Gastrocnemius medialis (tissue), 4 donors: ENCODE measurements around the gene COL27A1. TPM values are rescaled to one million over a fixed set of nuclear protein-coding genes. Genes with fewer than 3 reads are reported as not detected.

Experiments used
- ATAC-seq, 2 donors: fragments of 150-250 bp; one replicate each; pipeline ENCODE4 v1.9.1; 2016
- DNase-seq, 2 donors: peaks; one replicate each; pipeline ENCODE4 v3.0.0-alpha.2; 2019
- H3K27ac ChIP-seq, 4 donors: fragments of 200-600 bp; sonication (generic); 1 replicate in 1 of 4; 2 replicates in 3 of 4; pipeline ENCODE4 v1.5.1; 2016 to 2018; ENCODE audit warnings: mild to moderate bottlenecking in 2 of 4, moderate library complexity in 1 of 4
- H3K27me3 ChIP-seq, 3 donors: fragments of 200-600 bp; sonication (generic) in 2 of 3; 1 replicate in 1 of 3; 2 replicates in 2 of 3; pipeline versions ENCODE4 v1.5.1 to v1.6.0; 2016 to 2019; ENCODE audit warnings: mild to moderate bottlenecking in 1 of 3, moderate library complexity in 1 of 3
- H3K36me3 ChIP-seq, 2 donors: fragments of 200-600 bp; sonication (generic) in 1 of 2; one replicate each; pipeline ENCODE4 v1.5.1; 2017 to 2018
- H3K4me1 ChIP-seq, 2 donors: fragments of 200-600 bp; sonication (generic) in 1 of 2; one replicate each; pipeline ENCODE4 v1.5.1; 2016 to 2017; ENCODE audit warnings: mild to moderate bottlenecking in 2 of 2
- H3K4me3 ChIP-seq, 4 donors: fragments of 200-600 bp; sonication (generic) in 3 of 4; 1 replicate in 1 of 4; 2 replicates in 3 of 4; pipeline ENCODE4 v1.5.1; 2016 to 2019; ENCODE audit warnings: mild to moderate bottlenecking in 2 of 4
- H3K9me3 ChIP-seq, 3 donors: fragments of 200-600 bp; sonication (generic) in 2 of 3; 1 replicate in 1 of 3; 2 replicates in 2 of 3; pipeline ENCODE4 v1.5.1; 2016 to 2019
- CTCF ChIP-seq, 5 experiments: fragments of 450-650 bp in 3 of 5; fragments of 200-600 bp in 2 of 5; sonication (generic) in 2 of 5; IDR thresholded peaks in 4 of 5; conservative IDR thresholded peaks in 1 of 5; 1 replicate in 4 of 5; 2 replicates in 1 of 5; pipeline ENCODE4 v1.5.1; 2016 to 2019; ENCODE audit warnings: antibody characterized with exemption in 5 of 5, mild to moderate bottlenecking in 3 of 5, moderate library complexity in 3 of 5
- POLR2A ChIP-seq, 2 donors: fragments of 450-650 bp; IDR thresholded peaks; one replicate each; pipeline ENCODE4 v1.6.1; 2017; ENCODE audit warnings: antibody characterized with exemption in 2 of 2, mild to moderate bottlenecking in 2 of 2, moderate library complexity in 2 of 2
- in situ Hi-C, 4 donors: fragments of 200-750 bp; cut with MboI; loops; one replicate each; pipeline versions ENCODE4 v1.15.0 to v1.8.0; 2017; ENCODE audit warnings: low sequenced_read_pairs in 4 of 4
- intact Hi-C: fragments of 100-400 bp; cut with DNase I; formaldehyde crosslinking; loops from one replicate; pipeline ENCODE4 v1.15.1; 2023; ENCODE audit warnings: low total_unique reads
- total RNA-seq, 4 donors: library from RNA; depleted of rRNA; stranded (reverse); fragments of >200 nt; gene quantifications; one replicate each; pipeline versions ENCODE4 v1.1.0 to v1.2.3, GENCODE V29; 2016

COL27A1 gene
- total RNA-seq, 4 donors from 2014 or later = 0.42 to 1.4 (median 0.95) TPM

DNA sequence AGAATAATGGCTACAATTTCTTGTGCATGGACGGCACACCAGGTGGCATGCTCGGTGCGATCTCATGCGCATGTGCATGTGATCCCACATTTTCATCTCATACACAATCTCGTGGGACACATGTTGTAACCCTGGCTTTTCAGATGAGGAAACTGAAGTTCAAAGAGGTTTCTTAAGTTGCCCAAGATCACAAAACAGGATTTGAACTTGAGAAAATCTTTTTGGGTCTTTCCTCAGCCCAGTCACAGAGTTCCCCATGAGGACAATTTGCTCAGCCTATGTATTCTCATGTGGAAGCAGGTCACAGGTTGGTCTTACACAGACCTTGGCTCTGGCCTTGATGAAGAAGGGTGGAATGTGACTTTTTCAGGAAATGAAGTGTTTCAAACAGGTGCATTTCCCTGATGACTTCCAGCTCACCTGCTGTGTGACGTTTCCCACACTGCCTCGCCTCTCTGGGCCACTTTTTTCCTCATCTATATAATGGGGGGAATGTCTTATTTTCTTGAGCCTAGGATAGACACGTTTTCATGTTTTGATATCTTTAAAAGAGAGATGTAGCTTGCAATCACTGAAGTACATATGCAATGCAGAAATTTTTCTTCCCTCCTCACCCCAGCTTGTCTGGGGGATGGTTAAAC lies 160.5 kb downstream of the COL27A1 start:
- in situ Hi-C loops (no loop called here), intact Hi-C loops (no loop called here)
- ATAC-seq (no peak), DNase-seq (no peak)
- no peak for TF ChIP-seq CTCF (IDR thresholded peaks at IDR 0.05 in 4 of 5, conservative IDR thresholded peaks at IDR 0.05 in 1 of 5)
- TF ChIP-seq POLR2A (IDR thresholded peaks at IDR 0.05) = no peak
- H3K4me1 ChIP-seq = no peaks in the 10 kb centered on the region
- H3K36me3 ChIP-seq = no peaks in the 10 kb centered on the region
- no peaks in the 10 kb centered on the region for H3K9me3 ChIP-seq
- H3K4me3 ChIP-seq = no peak overlapping the region
- H3K27ac ChIP-seq = no peak overlapping the region
- no peaks in the 10 kb centered on the region for H3K27me3 ChIP-seq

GRCh38 chr9:114316605-114317230 lies 161.4 kb downstream of the COL27A1 start:
- Histone ChIP-seq H3K36me3 (no peaks in the 10 kb centered on the region), H3K27ac (no peak overlapping the region), H3K9me3 (no peaks in the 10 kb centered on the region), H3K4me3 (no peak overlapping the region), H3K27me3 (peaks cover 0 to 4% (median 0%) of the 10 kb centered on the region in 3 donors), H3K4me1 (no peaks in the 10 kb centered on the region)
- no peak for TF ChIP-seq POLR2A (IDR thresholded peaks at IDR 0.05)
- TF ChIP-seq CTCF (IDR thresholded peaks at IDR 0.05 in 4 of 5, conservative IDR thresholded peaks at IDR 0.05 in 1 of 5) = no peak
- DNase-seq (no peak), ATAC-seq (no peak)
- in situ Hi-C loops (no loop called here), intact Hi-C loops (no loop called here)

- intact Hi-C loops = no loop called here
- H3K4me1 ChIP-seq = no peaks in the 10 kb centered on the region
Observed at GRCh38 chr9:114317665-114318357, 162.5 kb downstream of the COL27A1 start.

DNA sequence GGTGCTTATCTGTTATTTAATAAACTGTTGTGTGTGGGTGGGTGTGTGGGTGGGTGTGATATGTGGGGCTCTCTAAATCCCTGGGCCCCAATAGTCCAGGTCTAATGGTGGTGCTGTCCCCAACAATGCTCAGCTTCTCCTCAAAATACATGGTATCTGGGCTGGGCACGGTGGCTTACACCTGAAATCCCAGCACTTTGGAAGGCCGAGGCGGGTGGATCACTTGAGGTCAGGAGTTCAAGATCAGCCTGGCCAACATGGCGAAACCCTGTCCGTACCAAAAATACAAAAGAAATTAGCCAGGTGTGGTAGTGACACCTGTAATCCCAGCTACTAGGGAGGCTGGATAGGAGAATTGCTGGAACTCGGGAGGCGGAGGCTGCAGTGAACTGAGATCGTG lies 163.1 kb downstream of the COL27A1 start:
- ATAC-seq (no peak), DNase-seq (no peak)
- intact Hi-C loops (no loop called here), in situ Hi-C loops (no loop called here)
- Histone ChIP-seq H3K4me3 (no peak overlapping the region), H3K27me3 (peaks cover 0 to 4% (median 0%) of the 10 kb centered on the region in 3 donors), H3K9me3 (no peaks in the 10 kb centered on the region), H3K4me1 (no peaks in the 10 kb centered on the region), H3K27ac (no peak overlapping the region), H3K36me3 (no peaks in the 10 kb centered on the region)
- no peak for TF ChIP-seq CTCF (IDR thresholded peaks at IDR 0.05 in 4 of 5, conservative IDR thresholded peaks at IDR 0.05 in 1 of 5)
- no peak for TF ChIP-seq POLR2A (IDR thresholded peaks at IDR 0.05)

More at GRCh38 chr9:114317665-114318357, 162.5 kb downstream of the COL27A1 start:
- Histone ChIP-seq H3K27me3 (peaks cover 0 to 4% (median 0%) of the 10 kb centered on the region in 3 donors), H3K4me3 (no peak overlapping the region), H3K27ac (no peak overlapping the region), H3K9me3 (no peaks in the 10 kb centered on the region), H3K36me3 (no peaks in the 10 kb centered on the region)
- in situ Hi-C loops = no loop called here
- no peak for ATAC-seq
- no peak for TF ChIP-seq CTCF (IDR thresholded peaks at IDR 0.05 in 4 of 5, conservative IDR thresholded peaks at IDR 0.05 in 1 of 5)
- TF ChIP-seq POLR2A (IDR thresholded peaks at IDR 0.05) = no peak
- DNase-seq = no peak
